HepG2 (cell line): ENCODE data around the gene RPS6KB2. TPM values are rescaled to one million over a fixed set of nuclear protein-coding genes. Genes with fewer than 3 reads are reported as not detected.

ENCODE experiments used
- ARHGAP35 ChIP-seq: sonication (generic); formaldehyde crosslinking; IDR thresholded peaks from 2 replicates; pipeline ENCODE4 v1.9.0; 2022; ENCODE audit warnings: mild to moderate bottlenecking, inconsistent platforms, moderate library complexity, missing genetic modification reagents, borderline replicate concordance
- ARID4A ChIP-seq: sonication (generic); formaldehyde crosslinking; IDR thresholded peaks from 2 replicates; pipeline ENCODE4 v1.5.0; 2020; ENCODE audit warnings: mild to moderate bottlenecking, missing genetic modification reagents, borderline replicate concordance
- BHLHE40 ChIP-seq: IDR thresholded peaks from 2 replicates; pipeline ENCODE4 v1.6.1; 2011; ENCODE audit warnings: low read length, improper control_type of control experiment
- CCDC6 ChIP-seq: sonication (generic); formaldehyde crosslinking; IDR thresholded peaks from 2 replicates; pipeline ENCODE4 v1.8.1; 2022; ENCODE audit warnings: mild to moderate bottlenecking, missing genetic modification reagents, moderate library complexity
- CEBPZ ChIP-seq: IDR thresholded peaks from 2 replicates; pipeline ENCODE4 v1.6.1; 2012; ENCODE audit warnings: low read length, improper control_type of control experiment
- DR1 ChIP-seq: sonication (generic); formaldehyde crosslinking; IDR thresholded peaks from 2 replicates; pipeline ENCODE4 v1.8.0; 2021; ENCODE audit warnings: mild to moderate bottlenecking, missing genetic modification reagents, inconsistent platforms
- ESRRA ChIP-seq: sonication (generic); formaldehyde crosslinking; IDR thresholded peaks from 2 replicates; pipeline ENCODE4 v1.5.1; 2020; ENCODE audit warnings: mild to moderate bottlenecking, low read depth, missing genetic modification reagents
- GABPB1 ChIP-seq: IDR thresholded peaks from 2 replicates; pipeline ENCODE4 v1.6.1; 2016; ENCODE audit warnings: mild to moderate bottlenecking, missing genetic modification reagents, moderate library complexity, missing compliant biosample characterization
- HCFC1 ChIP-seq: fragments of 150-350 bp; IDR thresholded peaks from 2 replicates; pipeline ENCODE4 v1.6.1; 2014; ENCODE audit warnings: low read depth, low read length
- HOXA9 ChIP-seq: sonication (generic); formaldehyde crosslinking; IDR thresholded peaks from 2 replicates; pipeline ENCODE4 v1.8.1; 2022; ENCODE audit warnings: missing genetic modification reagents, mild to moderate bottlenecking, moderate library complexity, borderline replicate concordance
- MAFG ChIP-seq: sonication (generic); formaldehyde crosslinking; IDR thresholded peaks from 2 replicates; pipeline ENCODE4 v1.5.1; 2020; ENCODE audit warnings: mild to moderate bottlenecking, missing genetic modification reagents
- MEF2D ChIP-seq: sonication (generic); formaldehyde crosslinking; IDR thresholded peaks from 2 replicates; pipeline ENCODE4 v1.5.1; 2020; ENCODE audit warnings: mild to moderate bottlenecking, missing genetic modification reagents
- NFE2L2 ChIP-seq: fragments of 150-350 bp; IDR thresholded peaks from 2 replicates; pipeline ENCODE4 v1.6.1; 2014; ENCODE audit warnings: low read length
- SMAD9 ChIP-seq: sonication (generic); formaldehyde crosslinking; IDR thresholded peaks from 2 replicates; pipeline ENCODE4 v1.5.1; 2020; ENCODE audit warnings: mild to moderate bottlenecking, missing genetic modification reagents
- SNAPC2 ChIP-seq: sonication (generic); formaldehyde crosslinking; IDR thresholded peaks from 2 replicates; pipeline ENCODE4 v1.8.1; 2022; ENCODE audit warnings: mild to moderate bottlenecking, missing genetic modification reagents
- TAF1 ChIP-seq: sonication (generic); formaldehyde crosslinking; IDR thresholded peaks from 2 replicates; pipeline ENCODE4 v1.4.0; 2020; ENCODE audit warnings: missing genetic modification reagents
- ZBTB3 ChIP-seq: sonication (generic); formaldehyde crosslinking; IDR thresholded peaks from 2 replicates; pipeline ENCODE4 v1.4.0; 2020; ENCODE audit warnings: low read depth, mild to moderate bottlenecking, moderate library complexity, missing genetic modification reagents, borderline replicate concordance
- ZMYM4 ChIP-seq: sonication (generic); formaldehyde crosslinking; IDR thresholded peaks from 2 replicates; pipeline ENCODE4 v1.8.1; 2023; ENCODE audit warnings: mild to moderate bottlenecking, missing genetic modification reagents
- ZNF10 ChIP-seq: sonication (generic); formaldehyde crosslinking; IDR thresholded peaks from 2 replicates; pipeline ENCODE4 v1.4.0; 2020; ENCODE audit warnings: mild to moderate bottlenecking, low read depth, missing genetic modification reagents, borderline replicate concordance
- ZNF263 ChIP-seq: sonication (generic); formaldehyde crosslinking; IDR thresholded peaks from 2 replicates; pipeline ENCODE4 v1.4.0; 2020; ENCODE audit warnings: missing genetic modification reagents
- ZNF331 ChIP-seq: sonication (generic); formaldehyde crosslinking; IDR thresholded peaks from 2 replicates; pipeline ENCODE4 v1.4.0; 2020; ENCODE audit warnings: missing genetic modification reagents
- ZNF703 ChIP-seq: sonication (generic); formaldehyde crosslinking; IDR thresholded peaks from 2 replicates; pipeline ENCODE4 v1.5.1; 2020; ENCODE audit warnings: missing genetic modification reagents, mild to moderate bottlenecking, moderate library complexity, borderline replicate concordance
- ZSCAN29 ChIP-seq: sonication (generic); formaldehyde crosslinking; conservative IDR thresholded peaks from 2 replicates; pipeline ENCODE4 v1.4.0; 2020; ENCODE audit warnings: mild to moderate bottlenecking, missing genetic modification reagents
- polyA plus RNA-seq, 8 experiments: library from polyadenylated mRNA; depleted of rRNA in 3 of 8; stranded (reverse) in 7 of 8; unstranded in 1 of 8; fragments of >200 nt; fragmentation: Illumina TruSeq in 4 of 8; extraction: Trizol in 4 of 8; gene quantifications; 2 replicates each; pipeline versions ENCODE4 v1.2.1 to v1.2.3, GENCODE V29; 2011 to 2016; ENCODE audit warnings: low read depth in 4 of 8, missing spikeins in 1 of 8, mixed read lengths in 1 of 8; ENCODE audit not compliant: insufficient read depth in 1 of 8
- total RNA-seq, 5 experiments: library from RNA; depleted of rRNA; stranded (reverse); fragments of >200 nt; fragmentation: Illumina TruSeq; extraction: Trizol; gene quantifications; 2 replicates each; pipeline ENCODE4 v1.2.3, GENCODE V29; 2016; ENCODE audit warnings: low read depth in 1 of 5

The RPS6KB2 gene
- total and polyA plus RNA-seq, 2 of the 13 experiments (the other 11 are each of a cell fraction or from before 2014, with no cell fraction given): 52.9 to 54.8 TPM

GRCh38 chr11:67464411-67465188 is 36.3 kb downstream of the RPS6KB2 start (continued):
- TF ChIP-seq ZMYM4 (CRISPR knock-in tag): peak; percentile 47; the same call in 1 of the 2 replicates
- TF ChIP-seq CCDC6: 0 out of 2 replicates have a peak, but pooled peaks have one; percentile 21
- TF ChIP-seq SMAD9 (CRISPR knock-in tag): peak; percentile 38; the same call in 1 of the 2 replicates
- peak; percentile 44; the same call in 1 of the 2 replicates for TF ChIP-seq DR1
- no peak for TF ChIP-seq ZNF703 (CRISPR knock-in tag)
- TF ChIP-seq ARHGAP35 (CRISPR knock-in tag): 0 out of 2 replicates have a peak, but pooled peaks have one; percentile 1
- TF ChIP-seq ZNF263 (CRISPR knock-in tag): no peak
- 0 out of 2 replicates have a peak, but pooled peaks have one; percentile 64 for TF ChIP-seq HOXA9
- TF ChIP-seq BHLHE40: peak; percentile 72
- peak; percentile 83; the same call in 1 of the 2 replicates for TF ChIP-seq TAF1 (CRISPR knock-in tag)
- no peak for TF ChIP-seq ZBTB3 (CRISPR knock-in tag)
- TF ChIP-seq ZNF10: no peak
- TF ChIP-seq ARID4A (CRISPR knock-in tag): peak; percentile 70; the same call in 1 of the 2 replicates
- TF ChIP-seq MAFG (CRISPR knock-in tag): 0 out of 2 replicates have a peak, but pooled peaks have one; percentile 27
- peak; percentile 52; the same call in 1 of the 2 replicates for TF ChIP-seq MEF2D (CRISPR knock-in tag)
- no peak for TF ChIP-seq CEBPZ
- TF ChIP-seq HCFC1: no peak; the same call in 1 of the 2 replicates
- no peak; the same call in 1 of the 2 replicates for TF ChIP-seq SNAPC2 (CRISPR knock-in tag)
- TF ChIP-seq ZSCAN29 (CRISPR knock-in tag): no peak
- peak; percentile 87 for TF ChIP-seq GABPB1 (CRISPR knock-in tag)
- no peak for TF ChIP-seq NFE2L2
- peak; percentile 56; the same call in 1 of the 2 replicates for TF ChIP-seq ZNF331 (CRISPR knock-in tag)
- TF ChIP-seq ESRRA: peak; percentile 69; the same call in 1 of the 2 replicates
